ENCODE data around the gene PNLIPRP1. TPM values are rescaled to one million over a fixed set of nuclear protein-coding genes. Genes with fewer than 3 reads are reported as not detected.

Gene PNLIPRP1
- total and polyA plus RNA-seq, 2 experiments from 2014 or later: 0.21 TPM; not detected in 1

DNA sequence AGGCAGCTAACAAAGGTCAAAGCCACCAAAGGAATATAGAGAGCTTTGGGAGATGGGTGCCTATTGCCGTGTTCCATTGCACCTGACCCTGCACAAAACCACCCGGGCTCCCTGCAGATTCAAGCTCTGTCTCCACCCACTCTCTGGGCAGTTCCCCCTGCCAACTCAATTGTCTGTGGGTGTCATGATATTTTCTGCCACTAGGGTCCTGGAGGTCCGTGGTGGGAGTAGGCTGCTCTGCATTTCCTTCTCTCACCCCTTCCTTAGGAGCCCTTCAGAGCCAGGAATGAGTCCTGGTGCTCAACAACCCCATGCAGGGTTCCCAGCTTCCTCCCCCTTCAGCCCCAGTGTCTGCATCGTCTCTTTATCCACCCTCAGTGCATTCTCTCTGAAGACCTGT is 64.1 kb downstream of the PNLIPRP1 start:
- no peaks in the 10 kb centered on the region for H3K4me1 ChIP-seq (ENCODE audit: insufficient read depth)
- H3K4me3 ChIP-seq: no peak overlapping the region
- peak overlapping the region; percentile 67; the same call in 1 of the 2 replicates for H2AFZ ChIP-seq
- H3K9me3 Mint-ChIP-seq: peaks cover 2% of the 10 kb centered on the region; the same call in 1 of the 3 replicates
- no peak overlapping the region for H3K4me2 ChIP-seq
- peaks cover 2% of the 10 kb centered on the region for H3K27me3 Mint-ChIP-seq (ENCODE audit: insufficient read depth, low read depth, poor library complexity)
- no peaks in the 10 kb centered on the region for H3K36me3 ChIP-seq (ENCODE audit: insufficient read depth)
- no peaks in the 10 kb centered on the region for H3F3A ChIP-seq (replicated peaks; ENCODE audit: low read depth)
- H3K27ac ChIP-seq (ENCODE audit: low read depth): no peak overlapping the region
- no peaks in the 10 kb centered on the region for H3K27me3 ChIP-seq (ENCODE audit: insufficient read depth)
- 0 out of 2 replicates have a peak, but pooled peaks cover 3% of the 10 kb centered on the region for H3K9me2 ChIP-seq (ENCODE audit: insufficient read depth)
- no peak overlapping the region for H3K4me3 Mint-ChIP-seq
- H4K20me1 ChIP-seq (replicated peaks; ENCODE audit: insufficient read depth): no peaks in the 10 kb centered on the region
- no peaks in the 10 kb centered on the region; the same call in 2 of the 3 replicates for H3K4me1 Mint-ChIP-seq
- H3K36me3 Mint-ChIP-seq (ENCODE audit: low read depth): no peaks in the 10 kb centered on the region
- no peak for TF ChIP-seq NANOG (IDR thresholded peaks at IDR 0.05; ENCODE audit: borderline replicate concordance)
- TF ChIP-seq, protein P1, sequence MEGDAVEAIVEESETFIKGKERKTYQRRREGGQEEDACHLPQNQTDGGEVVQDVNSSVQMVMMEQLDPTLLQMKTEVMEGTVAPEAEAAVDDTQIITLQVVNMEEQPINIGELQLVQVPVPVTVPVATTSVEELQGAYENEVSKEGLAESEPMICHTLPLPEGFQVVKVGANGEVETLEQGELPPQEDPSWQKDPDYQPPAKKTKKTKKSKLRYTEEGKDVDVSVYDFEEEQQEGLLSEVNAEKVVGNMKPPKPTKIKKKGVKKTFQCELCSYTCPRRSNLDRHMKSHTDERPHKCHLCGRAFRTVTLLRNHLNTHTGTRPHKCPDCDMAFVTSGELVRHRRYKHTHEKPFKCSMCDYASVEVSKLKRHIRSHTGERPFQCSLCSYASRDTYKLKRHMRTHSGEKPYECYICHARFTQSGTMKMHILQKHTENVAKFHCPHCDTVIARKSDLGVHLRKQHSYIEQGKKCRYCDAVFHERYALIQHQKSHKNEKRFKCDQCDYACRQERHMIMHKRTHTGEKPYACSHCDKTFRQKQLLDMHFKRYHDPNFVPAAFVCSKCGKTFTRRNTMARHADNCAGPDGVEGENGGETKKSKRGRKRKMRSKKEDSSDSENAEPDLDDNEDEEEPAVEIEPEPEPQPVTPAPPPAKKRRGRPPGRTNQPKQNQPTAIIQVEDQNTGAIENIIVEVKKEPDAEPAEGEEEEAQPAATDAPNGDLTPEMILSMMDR (conservative IDR thresholded peaks at IDR 0.05; ENCODE audit: low read depth in 2 of 2): peak; percentile 46 to 53
- H3K27ac Mint-ChIP-seq: no peak overlapping the region
- H3K79me2 ChIP-seq (replicated peaks; ENCODE audit: insufficient read depth): no peaks in the 10 kb centered on the region
- ATAC-seq: peak; percentile 98
- peak; percentile 74 for DNase-seq (ENCODE audit: low spot score)

DNA sequence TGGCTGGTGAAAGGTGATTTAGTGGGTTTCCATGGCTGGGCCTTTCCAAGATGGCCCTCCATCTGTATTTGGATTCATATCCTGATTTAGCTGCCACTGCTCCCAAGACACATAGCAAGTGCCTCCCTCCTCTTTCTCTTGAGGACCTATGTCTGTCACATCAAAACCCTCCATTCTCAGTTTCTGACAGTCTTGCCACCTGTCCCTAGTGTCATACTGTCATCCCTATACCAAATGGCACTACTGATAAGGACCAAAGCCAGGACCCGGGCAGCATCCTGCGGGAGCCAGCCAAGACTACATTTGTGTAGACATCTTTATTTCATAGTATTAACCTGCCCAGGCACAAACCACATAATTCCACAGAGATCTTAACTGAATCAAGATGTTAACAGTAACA is 64.8 kb downstream of the PNLIPRP1 start:
- Histone ChIP-seq H3F3A (replicated peaks; ENCODE audit: low read depth) (no peaks in the 10 kb centered on the region), H3K79me2 (replicated peaks; ENCODE audit: insufficient read depth) (no peaks in the 10 kb centered on the region), H4K20me1 (replicated peaks; ENCODE audit: insufficient read depth) (no peaks in the 10 kb centered on the region), H3K36me3 (ENCODE audit: insufficient read depth) (no peaks in the 10 kb centered on the region), H3K27ac (ENCODE audit: low read depth) (no peak overlapping the region), H3K4me3 (no peak overlapping the region), H3K27me3 (ENCODE audit: insufficient read depth) (no peaks in the 10 kb centered on the region), H3K4me1 (ENCODE audit: insufficient read depth) (no peaks in the 10 kb centered on the region), H3K4me2 (no peak overlapping the region), H2AFZ (no peak overlapping the region), H3K9me2 (ENCODE audit: insufficient read depth) (0 out of 2 replicates have a peak, but pooled peaks cover 3% of the 10 kb centered on the region)
- H3K9me3 Mint-ChIP-seq: no peaks in the 10 kb centered on the region
- no peak for DNase-seq (ENCODE audit: low spot score)
- H3K4me3 Mint-ChIP-seq: no peak overlapping the region
- peaks cover 2% of the 10 kb centered on the region for H3K27me3 Mint-ChIP-seq (ENCODE audit: insufficient read depth, low read depth, poor library complexity)
- ATAC-seq: no peak
- H3K27ac Mint-ChIP-seq: no peak overlapping the region
- H3K36me3 Mint-ChIP-seq (ENCODE audit: low read depth): no peaks in the 10 kb centered on the region
- no peaks in the 10 kb centered on the region; the same call in 2 of the 3 replicates for H3K4me1 Mint-ChIP-seq
- TF ChIP-seq JUNB (IDR thresholded peaks at IDR 0.05; ENCODE audit: unreplicated experiment): no peak
- TF ChIP-seq ZNF114 (CRISPR knock-in tag; IDR thresholded peaks at IDR 0.05): no peak
- TF ChIP-seq, protein P2, sequence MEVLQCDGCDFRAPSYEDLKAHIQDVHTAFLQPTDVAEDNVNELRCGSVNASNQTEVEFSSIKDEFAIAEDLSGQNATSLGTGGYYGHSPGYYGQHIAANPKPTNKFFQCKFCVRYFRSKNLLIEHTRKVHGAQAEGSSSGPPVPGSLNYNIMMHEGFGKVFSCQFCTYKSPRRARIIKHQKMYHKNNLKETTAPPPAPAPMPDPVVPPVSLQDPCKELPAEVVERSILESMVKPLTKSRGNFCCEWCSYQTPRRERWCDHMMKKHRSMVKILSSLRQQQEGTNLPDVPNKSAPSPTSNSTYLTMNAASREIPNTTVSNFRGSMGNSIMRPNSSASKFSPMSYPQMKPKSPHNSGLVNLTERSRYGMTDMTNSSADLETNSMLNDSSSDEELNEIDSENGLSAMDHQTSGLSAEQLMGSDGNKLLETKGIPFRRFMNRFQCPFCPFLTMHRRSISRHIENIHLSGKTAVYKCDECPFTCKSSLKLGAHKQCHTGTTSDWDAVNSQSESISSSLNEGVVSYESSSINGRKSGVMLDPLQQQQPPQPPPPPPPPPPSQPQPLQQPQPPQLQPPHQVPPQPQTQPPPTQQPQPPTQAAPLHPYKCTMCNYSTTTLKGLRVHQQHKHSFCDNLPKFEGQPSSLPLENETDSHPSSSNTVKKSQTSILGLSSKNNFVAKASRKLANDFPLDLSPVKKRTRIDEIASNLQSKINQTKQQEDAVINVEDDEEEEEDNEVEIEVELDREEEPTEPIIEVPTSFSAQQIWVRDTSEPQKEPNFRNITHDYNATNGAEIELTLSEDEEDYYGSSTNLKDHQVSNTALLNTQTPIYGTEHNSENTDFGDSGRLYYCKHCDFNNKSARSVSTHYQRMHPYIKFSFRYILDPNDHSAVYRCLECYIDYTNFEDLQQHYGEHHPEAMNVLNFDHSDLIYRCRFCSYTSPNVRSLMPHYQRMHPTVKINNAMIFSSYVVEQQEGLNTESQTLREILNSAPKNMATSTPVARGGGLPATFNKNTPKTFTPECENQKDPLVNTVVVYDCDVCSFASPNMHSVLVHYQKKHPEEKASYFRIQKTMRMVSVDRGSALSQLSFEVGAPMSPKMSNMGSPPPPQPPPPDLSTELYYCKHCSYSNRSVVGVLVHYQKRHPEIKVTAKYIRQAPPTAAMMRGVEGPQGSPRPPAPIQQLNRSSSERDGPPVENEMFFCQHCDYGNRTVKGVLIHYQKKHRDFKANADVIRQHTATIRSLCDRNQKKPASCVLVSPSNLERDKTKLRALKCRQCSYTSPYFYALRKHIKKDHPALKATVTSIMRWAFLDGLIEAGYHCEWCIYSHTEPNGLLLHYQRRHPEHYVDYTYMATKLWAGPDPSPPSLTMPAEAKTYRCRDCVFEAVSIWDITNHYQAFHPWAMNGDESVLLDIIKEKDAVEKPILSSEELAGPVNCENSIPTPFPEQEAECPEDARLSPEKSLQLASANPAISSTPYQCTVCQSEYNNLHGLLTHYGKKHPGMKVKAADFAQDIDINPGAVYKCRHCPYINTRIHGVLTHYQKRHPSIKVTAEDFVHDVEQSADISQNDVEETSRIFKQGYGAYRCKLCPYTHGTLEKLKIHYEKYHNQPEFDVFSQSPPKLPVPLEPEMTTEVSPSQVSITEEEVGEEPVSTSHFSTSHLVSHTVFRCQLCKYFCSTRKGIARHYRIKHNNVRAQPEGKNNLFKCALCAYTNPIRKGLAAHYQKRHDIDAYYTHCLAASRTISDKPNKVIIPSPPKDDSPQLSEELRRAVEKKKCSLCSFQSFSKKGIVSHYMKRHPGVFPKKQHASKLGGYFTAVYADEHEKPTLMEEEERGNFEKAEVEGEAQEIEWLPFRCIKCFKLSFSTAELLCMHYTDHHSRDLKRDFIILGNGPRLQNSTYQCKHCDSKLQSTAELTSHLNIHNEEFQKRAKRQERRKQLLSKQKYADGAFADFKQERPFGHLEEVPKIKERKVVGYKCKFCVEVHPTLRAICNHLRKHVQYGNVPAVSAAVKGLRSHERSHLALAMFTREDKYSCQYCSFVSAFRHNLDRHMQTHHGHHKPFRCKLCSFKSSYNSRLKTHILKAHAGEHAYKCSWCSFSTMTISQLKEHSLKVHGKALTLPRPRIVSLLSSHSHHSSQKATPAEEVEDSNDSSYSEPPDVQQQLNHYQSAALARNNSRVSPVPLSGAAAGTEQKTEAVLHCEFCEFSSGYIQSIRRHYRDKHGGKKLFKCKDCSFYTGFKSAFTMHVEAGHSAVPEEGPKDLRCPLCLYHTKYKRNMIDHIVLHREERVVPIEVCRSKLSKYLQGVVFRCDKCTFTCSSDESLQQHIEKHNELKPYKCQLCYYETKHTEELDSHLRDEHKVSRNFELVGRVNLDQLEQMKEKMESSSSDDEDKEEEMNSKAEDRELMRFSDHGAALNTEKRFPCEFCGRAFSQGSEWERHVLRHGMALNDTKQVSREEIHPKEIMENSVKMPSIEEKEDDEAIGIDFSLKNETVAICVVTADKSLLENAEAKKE (CRISPR knock-in tag; IDR thresholded peaks at IDR 0.05): no peak
- TF ChIP-seq, protein P3, sequence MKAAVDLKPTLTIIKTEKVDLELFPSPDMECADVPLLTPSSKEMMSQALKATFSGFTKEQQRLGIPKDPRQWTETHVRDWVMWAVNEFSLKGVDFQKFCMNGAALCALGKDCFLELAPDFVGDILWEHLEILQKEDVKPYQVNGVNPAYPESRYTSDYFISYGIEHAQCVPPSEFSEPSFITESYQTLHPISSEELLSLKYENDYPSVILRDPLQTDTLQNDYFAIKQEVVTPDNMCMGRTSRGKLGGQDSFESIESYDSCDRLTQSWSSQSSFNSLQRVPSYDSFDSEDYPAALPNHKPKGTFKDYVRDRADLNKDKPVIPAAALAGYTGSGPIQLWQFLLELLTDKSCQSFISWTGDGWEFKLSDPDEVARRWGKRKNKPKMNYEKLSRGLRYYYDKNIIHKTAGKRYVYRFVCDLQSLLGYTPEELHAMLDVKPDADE (IDR thresholded peaks at IDR 0.05): no peak
- TF ChIP-seq, protein P1 (conservative IDR thresholded peaks at IDR 0.05; ENCODE audit: low read depth in 2 of 2): no peak

All from GM23338 (cell line).